HG03159 (cell line): Measurements from ENCODE around the gene PXN.
A peak's percentile ranks its signal among the peaks of the same experiment; 100 is the strongest.
"Not testable (repeated sequence)": the region's sequence is repeated elsewhere in the genome, so short reads cannot be mapped to it uniquely, and the experiment has no call there.

Experiments used
- ATAC-seq: cut with Tn5 transposase; IDR thresholded peaks from one replicate; pipeline ENCODE4 v1.9.1; 2021; ENCODE audit warnings: mild to moderate bottlenecking, moderate library complexity; ENCODE audit not compliant: unreplicated experiment

The PXN gene

GRCh38 chr12:120242275-120242799 is 23.2 kb downstream of the PXN start:
- no peak for ATAC-seq

- no peak for ATAC-seq
Measured at GRCh38 chr12:120241561-120242274, 23.8 kb downstream of the PXN start.

- ATAC-seq: no peak
Measured at GRCh38 chr12:120240495-120240833, 25.1 kb downstream of the PXN start.

GRCh38 chr12:120239776-120240494 is 25.6 kb downstream of the PXN start:
- no peak for ATAC-seq

- no peak for ATAC-seq
Measured at GRCh38 chr12:120238839-120239445, 26.6 kb downstream of the PXN start.

GRCh38 chr12:120238217-120238616 is 27.3 kb downstream of the PXN start:
- no peak for ATAC-seq

GRCh38 chr12:120237360-120238171 is 28.0 kb downstream of the PXN start:
- no peak for ATAC-seq

GRCh38 chr12:120236809-120237208 is 28.7 kb downstream of the PXN start:
- not testable (repeated sequence) for ATAC-seq

- ATAC-seq: no peak
Measured at GRCh38 chr12:120235369-120236323, 29.9 kb downstream of the PXN start.

- ATAC-seq: no peak
Measured at GRCh38 chr12:120234643-120235368, 30.7 kb downstream of the PXN start.

GRCh38 chr12:120231316-120232011 is 34.1 kb downstream of the PXN start:
- no peak for ATAC-seq

GRCh38 chr12:120230974-120231315 is 34.6 kb downstream of the PXN start:
- no peak for ATAC-seq

GRCh38 chr12:120230326-120230973 is 35.1 kb downstream of the PXN start:
- no peak for ATAC-seq

- no peak for ATAC-seq
Measured at GRCh38 chr12:120229487-120230325, 35.8 kb downstream of the PXN start.

- no peak for ATAC-seq
Measured at GRCh38 chr12:120229071-120229486, 36.5 kb downstream of the PXN start.

- ATAC-seq: peak; percentile 70
Measured at GRCh38 chr12:120228291-120229070, 37.0 kb downstream of the PXN start.

GRCh38 chr12:120228041-120228290 is 37.6 kb downstream of the PXN start:
- no peak for ATAC-seq
